ENCODE results near the gene KCNQ2. TPM values are rescaled to one million over a fixed set of nuclear protein-coding genes. Genes with fewer than 3 reads are reported as not detected.

Gene KCNQ2
- total RNA-seq, 2 donors from 2014 or later, result 1.8 to 3.0 TPM

DNA sequence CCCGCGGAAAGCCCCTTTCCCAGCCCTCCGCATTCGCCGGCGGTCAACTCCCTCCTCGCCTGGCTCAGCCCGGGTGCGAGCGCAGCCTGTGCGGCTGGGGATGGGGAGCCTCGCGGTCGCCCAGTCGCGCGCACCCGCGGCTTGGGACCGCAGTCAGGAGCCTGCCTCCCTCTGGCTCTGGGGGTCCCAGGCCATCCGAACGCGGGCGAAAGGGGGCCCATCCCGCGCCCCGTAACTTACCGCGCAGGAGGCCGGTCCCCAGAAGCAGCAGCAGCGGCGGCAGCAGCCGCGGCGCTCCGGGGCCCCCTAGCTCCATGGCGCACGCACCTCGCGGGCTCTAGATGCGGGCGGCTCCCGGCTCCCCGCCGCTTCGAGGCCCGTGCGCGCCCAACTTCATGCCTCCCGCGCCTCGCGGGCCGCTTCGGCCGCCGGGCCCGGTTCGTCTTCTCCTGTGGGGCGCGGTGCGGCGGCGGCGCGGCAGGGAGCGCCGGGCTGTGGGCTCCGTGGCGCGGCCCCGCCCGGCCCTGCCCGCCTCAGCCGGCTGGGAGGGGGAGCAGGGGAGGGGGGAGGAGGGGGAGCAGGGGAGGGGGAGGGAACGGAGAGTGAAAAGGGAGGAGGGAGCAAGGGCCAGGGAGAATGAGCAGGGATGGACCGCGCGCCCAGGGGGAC, 111.5 kb downstream of the KCNQ2 start, which contains the start of gene CHRNA4:
Gene CHRNA4, minus strand, starts transcription at position 500 of the 669 bp plus-strand sequence. Its CDS starts 184 bp downstream, at position 316.
- H3K9me3 ChIP-seq, result no peaks in the 10 kb centered on the region
- peaks cover 0 to 11% of the 10 kb centered on the region in 2 donors for H3K27me3 ChIP-seq
- no peak for DNase-seq
- H3K4me3 ChIP-seq, result no peak within 1 kb of the TSS
- peaks cover 20% of the 10 kb centered on the region for H3K4me1 ChIP-seq
- ATAC-seq, result no peak
- no peak within 1 kb of the TSS for H3K27ac ChIP-seq
- intact Hi-C loops (cut with DNase I), result no loop called here
- WGBS, 2 donors, result 0 to 1% methylated on average over 3 to 47 of the region's 79 CpGs
- H3K36me3 ChIP-seq (replicated peaks in 1 of 2; ENCODE audit: insufficient read depth in 1 of 2, low read depth in 2 of 2), result no peaks in the 10 kb centered on the region
- TF ChIP-seq CTCF (IDR thresholded peaks at IDR 0.05) (no peak), POLR2A (IDR thresholded peaks at IDR 0.05) (no peak)

DNA sequence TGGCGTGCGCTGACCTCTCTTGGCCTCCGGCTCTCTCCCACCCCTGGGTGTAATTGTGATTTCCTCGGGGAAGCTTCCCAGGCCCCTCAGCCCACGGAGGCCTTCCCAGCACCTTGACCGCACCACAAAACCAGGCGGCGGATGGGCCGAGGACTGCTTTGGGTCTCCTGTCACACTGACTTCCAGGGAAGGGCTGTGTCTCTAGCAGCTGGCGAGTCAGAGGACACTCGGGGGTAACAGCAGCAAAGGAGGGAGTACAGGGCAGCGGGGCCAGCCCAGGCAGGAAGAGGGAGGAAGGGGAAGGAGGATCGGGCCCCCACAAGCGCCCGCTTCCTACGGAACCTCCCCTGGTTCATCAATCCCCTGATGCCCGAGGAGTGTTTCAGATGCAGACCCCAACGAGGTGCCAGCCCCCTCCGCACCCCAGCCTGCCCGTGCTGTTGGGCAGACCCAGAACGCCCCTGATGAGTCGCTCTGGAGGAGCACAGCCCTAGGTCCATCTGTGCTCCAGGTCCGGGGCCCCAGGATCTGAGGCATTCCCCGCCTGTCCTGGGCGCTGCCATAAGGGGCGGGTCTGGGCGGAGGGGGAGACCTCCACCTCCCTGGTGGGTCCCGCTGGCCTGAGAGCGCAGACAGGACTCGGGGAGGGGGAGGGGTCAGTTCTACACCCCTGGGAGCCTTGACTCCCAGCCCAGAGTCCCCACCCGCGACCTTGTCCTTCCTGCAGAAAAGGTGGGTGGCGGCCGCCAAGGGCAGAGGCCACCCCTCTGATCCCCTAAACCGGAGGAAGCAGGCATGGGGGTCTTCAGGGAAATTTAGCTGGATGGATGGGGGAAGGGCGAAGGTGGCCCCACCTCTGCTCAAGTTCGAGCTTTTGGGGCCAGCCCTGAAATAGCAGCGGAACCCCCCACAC, 112.3 kb downstream of the KCNQ2 start:
- Histone ChIP-seq H3K4me1 (peaks cover 20% of the 10 kb centered on the region), H3K9me3 (no peaks in the 10 kb centered on the region), H3K27me3 (peaks cover 0 to 11% of the 10 kb centered on the region in 2 donors), H3K36me3 (replicated peaks in 1 of 2; ENCODE audit: insufficient read depth in 1 of 2, low read depth in 2 of 2) (no peaks in the 10 kb centered on the region), H3K27ac (no peak overlapping the region), H3K4me3 (no peak overlapping the region)
- WGBS, 2 donors, result 18 to 23% methylated on average over 15 to 37 of the region's 38 CpGs
- DNase-seq (no peak), ATAC-seq (no peak)
- TF ChIP-seq CTCF (IDR thresholded peaks at IDR 0.05), result no peak
- no peak for TF ChIP-seq POLR2A (IDR thresholded peaks at IDR 0.05)
- intact Hi-C loops (cut with DNase I), result no loop called here

DNA sequence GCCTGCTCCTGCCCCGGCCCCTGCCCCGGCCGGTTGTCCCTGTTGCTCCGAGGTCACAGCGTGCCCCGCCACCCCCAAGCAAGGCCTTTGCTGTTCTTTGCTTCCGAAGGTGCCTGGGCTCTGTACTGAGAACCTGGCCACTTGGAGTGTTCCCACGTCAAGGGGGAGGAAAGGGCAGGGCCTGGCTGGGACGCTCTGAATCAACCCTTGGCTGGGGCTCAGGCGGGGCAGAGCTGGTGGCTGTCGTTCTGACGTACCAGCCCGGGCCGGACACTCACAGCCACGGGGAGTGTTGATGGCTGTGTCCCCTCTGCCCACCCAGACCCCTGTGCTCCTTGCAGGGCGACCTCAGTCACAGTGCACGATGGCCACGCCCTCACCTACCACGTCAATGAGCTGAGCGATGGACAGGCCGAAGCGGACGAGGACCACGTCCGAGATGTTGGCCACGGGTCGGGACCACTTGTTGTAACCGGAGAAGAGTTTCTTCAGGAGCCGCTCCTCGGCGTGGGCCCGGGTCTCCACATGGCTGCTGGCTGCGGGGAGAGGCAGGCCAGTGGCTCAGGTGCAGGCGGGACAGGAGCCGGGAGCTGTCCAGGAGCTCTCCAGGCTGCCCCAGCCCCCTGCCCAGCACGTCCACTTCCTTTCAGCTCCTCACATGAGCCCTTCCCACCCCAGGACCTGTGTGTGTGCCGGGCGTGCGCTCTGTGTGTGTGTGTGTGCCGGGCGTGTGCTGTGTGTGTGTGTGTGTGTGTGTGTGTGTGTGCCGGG, 113.1 kb downstream of the KCNQ2 start:
- whole genome bisulfite sequencing, 2 donors, result 69 to 72% methylated on average over 24 to 39 of the region's 42 CpGs
- Histone ChIP-seq H3K4me3 (no peak overlapping the region), H3K9me3 (no peaks in the 10 kb centered on the region), H3K27me3 (peaks cover 0 to 14% of the 10 kb centered on the region in 2 donors), H3K27ac (no peak overlapping the region), H3K36me3 (replicated peaks in 1 of 2; ENCODE audit: insufficient read depth in 1 of 2, low read depth in 2 of 2) (no peaks in the 10 kb centered on the region), H3K4me1 (peaks cover 20% of the 10 kb centered on the region)
- ATAC-seq, result no peak
- TF ChIP-seq CTCF (IDR thresholded peaks at IDR 0.05), result no peak
- TF ChIP-seq POLR2A (IDR thresholded peaks at IDR 0.05), result no peak
- intact Hi-C loops (cut with DNase I), result no loop called here
- no peak for DNase-seq

- TF ChIP-seq CTCF (IDR thresholded peaks at IDR 0.05), result no peak
- no peak for TF ChIP-seq POLR2A (IDR thresholded peaks at IDR 0.05)
- intact Hi-C loops (cut with DNase I), result no loop called here
- peaks cover 0 to 14% of the 10 kb centered on the region in 2 donors for H3K27me3 ChIP-seq
Measured at GRCh38 chr20:63357921-63358905, 114.2 kb downstream of the KCNQ2 start.

More at GRCh38 chr20:63357921-63358905, 114.2 kb downstream of the KCNQ2 start:
- DNase-seq, result peak; percentile 34 to 71 (median 49)
- ATAC-seq, result peak; percentile 19
- Histone ChIP-seq H3K36me3 (replicated peaks in 1 of 2; ENCODE audit: insufficient read depth in 1 of 2, low read depth in 2 of 2) (no peaks in the 10 kb centered on the region), H3K4me1 (peaks cover 20% of the 10 kb centered on the region), H3K27ac (no peak overlapping the region), H3K4me3 (no peak overlapping the region), H3K9me3 (no peaks in the 10 kb centered on the region)
- WGBS, 2 donors, result 48% methylated on average over 7 to 25 of the region's 26 CpGs
